GM11168 (cell line): Measurements from ENCODE around the gene ASS1.
"Not testable (repeated sequence)": the region's sequence is repeated elsewhere in the genome, so short reads cannot be mapped to it uniquely, and the experiment has no call there.

Source experiments
- in situ Hi-C: fragments of 300-500 bp; cut with MboI; formaldehyde crosslinking; loops from one replicate; pipeline ENCODE4 v1.12.0; 2022; ENCODE audit warnings: low sequenced_read_pairs; ENCODE audit not compliant: unreplicated experiment

Gene ASS1

DNA sequence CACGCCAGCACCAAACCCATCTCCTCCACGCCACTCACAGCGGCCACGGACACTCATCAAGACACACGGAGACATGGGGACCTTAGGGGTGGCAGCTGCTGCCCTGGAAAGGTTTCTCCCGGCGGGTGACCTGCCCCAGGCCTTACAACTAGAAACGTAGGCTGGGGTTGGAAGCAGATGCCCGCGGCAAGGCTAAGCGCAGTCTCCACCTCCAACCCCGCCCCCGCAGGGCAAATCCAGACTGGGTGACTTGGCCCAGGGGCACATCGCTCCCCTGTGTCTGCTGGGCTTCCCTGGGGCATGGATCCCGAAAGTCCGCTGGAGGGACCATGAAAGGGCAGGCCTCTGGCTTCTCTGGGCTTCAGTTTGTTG is 12.0 kb upstream of the ASS1 start:
- in situ Hi-C loops: no loop called here

DNA sequence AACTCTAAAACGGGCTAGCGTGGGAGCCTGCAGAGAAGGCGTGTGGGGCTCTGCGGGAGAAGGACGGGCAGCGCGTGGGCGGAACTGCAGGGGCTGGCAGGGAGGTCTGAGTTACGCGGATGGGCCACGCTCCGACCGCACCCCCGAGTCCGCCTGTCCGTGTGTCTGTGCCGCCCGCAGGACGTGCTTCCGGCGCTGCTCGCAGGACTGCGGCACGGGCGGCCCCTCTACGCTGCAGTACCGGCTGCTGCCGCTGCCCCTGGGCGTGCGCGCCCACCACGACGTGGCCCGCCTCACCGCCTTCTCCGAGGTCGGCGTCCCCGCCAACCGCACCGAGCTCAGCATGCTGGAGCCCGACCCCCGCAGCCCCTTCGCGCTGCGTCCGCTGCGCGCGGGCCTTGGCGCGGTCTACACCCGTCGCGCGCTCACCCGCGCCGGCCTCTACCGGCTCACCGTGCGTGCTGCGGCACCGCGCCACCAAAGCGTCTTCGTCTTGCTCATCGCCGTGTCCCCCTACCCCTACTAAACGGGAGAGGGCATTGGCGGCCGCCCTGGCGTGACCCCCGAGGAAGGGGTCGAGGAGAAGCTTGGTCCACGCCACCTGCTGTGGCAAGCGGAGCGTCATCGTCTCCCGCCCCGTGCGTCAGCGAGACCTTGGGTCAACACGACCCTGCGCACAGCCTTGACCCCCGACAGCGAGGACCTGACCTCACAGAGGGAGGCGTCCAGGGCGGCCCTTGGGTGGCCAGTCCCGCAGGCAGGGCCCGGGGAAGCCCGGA is 11.4 kb upstream of the ASS1 start:
- in situ Hi-C loops: no loop called here

DNA sequence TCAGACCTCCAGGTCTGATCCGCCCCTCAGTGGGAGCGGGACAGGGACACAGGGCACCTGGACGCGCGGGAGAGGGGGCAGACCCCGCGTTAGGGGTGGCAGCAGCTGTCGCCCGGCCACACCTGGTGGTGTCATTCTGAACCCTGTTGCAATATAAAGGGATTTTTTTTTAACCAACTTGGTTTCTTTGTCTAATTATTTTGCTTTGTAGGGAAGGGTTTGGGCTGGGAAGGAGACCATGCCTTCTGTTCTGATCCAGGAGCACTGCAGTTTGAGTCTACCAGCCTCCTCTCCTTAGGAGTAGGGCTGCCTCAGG is 10.9 kb upstream of the ASS1 start:
- in situ Hi-C loops: no loop called here

DNA sequence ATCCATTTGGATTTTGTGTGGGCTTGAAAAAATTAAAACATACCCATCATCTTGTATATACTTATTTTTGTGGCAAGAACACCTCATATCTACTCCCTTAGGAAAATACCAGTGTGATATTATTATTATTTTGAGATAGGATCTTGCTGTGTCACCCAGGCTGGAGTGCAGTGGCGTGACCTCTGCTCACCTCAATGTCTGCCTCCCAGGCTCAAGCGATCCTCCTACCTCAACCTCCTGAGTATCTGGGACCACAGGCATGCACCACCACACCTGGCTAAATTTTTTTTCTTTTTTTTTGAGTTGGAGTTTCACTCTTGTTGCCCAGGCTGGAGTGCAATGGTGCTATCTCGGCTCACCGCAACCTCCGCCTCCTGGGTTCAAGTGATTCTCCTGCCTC is 10.1 kb upstream of the ASS1 start:
- in situ Hi-C loops: not testable (repeated sequence)

DNA sequence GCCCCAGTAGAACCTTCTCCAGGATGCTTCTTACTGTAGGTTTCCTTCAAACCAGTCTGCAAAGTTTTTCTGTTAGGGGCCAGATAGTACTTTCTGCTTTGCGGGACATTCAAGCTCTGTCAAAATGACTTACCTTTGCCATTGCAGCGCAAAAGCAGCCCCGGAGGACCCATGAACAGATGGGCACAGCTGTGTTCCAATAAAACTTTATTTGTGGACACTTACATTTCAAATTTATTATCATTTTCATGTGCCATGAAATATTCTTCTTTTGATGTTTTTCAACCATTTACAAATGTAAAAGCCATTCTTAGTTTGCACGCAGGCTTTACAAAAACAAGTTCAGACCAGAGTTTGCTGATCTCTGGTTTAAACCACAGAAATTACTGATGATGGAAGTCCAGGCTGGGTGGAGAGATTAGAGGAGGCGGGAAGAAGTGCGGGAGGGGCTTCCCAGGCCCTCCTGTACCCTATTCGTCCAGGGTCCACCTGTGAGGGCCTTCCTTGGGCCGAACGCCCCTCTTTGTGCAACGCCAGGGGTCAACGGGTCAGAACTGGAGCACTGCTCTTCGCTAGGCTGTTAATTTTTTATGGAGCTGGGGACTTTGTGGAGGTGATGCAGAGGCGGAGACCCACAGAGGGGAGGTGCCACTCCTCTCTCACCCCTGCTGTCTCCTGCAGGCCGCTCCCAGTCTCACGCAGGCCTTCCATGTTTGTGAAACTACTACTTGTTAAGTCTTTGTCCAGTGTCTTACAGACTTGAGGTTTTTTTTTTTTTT is 7.6 kb upstream of the ASS1 start:
- in situ Hi-C loops: no loop called here

DNA sequence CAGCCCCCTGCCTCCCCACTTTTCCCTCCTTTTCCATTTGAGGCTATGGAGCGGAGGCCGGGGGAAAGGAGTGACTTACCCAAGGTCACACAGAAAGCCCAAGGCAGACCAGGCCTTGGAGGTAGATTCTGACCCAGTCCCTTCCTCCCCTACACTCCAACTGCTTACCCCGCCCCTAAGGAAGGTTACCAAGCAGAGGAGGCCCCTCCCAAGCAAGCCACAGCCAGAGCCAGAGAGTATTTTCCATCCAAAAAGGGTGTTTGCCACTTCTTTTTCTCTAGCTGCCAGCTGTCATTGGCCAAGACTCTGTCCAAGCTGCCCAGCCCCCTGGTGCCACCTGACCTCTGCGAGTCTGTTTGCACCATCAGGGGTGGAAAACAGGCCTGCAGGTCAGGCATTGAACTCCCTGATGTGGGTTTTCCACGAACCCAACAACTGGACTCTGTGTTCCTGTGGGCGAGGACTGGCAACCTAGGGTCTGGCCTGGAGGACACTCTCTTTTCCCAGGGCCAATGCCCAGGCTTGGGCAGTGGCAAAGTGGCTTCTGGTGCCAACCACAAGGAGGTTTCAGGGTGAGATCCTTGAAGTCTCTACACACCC is 6.3 kb upstream of the ASS1 start:
- in situ Hi-C loops: no loop called here

DNA sequence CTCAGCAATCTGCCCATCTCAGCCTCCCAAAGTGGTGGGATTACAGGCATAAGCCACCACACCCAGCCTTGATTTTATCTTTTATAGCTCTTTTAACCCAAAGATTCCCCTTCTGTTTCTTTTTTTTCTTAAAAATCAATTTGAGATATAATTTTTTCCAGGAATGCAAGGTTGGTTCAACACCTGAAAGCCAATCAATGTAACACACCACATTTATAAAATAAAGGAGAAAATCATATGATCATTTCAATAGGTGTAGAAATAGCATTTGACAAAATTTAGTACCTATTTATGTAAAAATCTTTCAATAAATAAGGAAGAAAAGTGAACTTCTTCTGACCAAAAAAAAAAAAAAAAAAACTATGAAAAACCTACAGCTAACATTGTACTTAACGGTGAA is 3.7 kb upstream of the ASS1 start:
- in situ Hi-C loops: loop anchor here (10.0 kb wide), 1 partner anchor 234 kb away; no protein-coding TSS in a partner anchor

GRCh38 chr9:130442746-130443455 is 1.9 kb upstream of the ASS1 start:
- in situ Hi-C loops: loop anchor here (10.0 kb wide), 1 partner anchor 232 kb away; no protein-coding TSS in a partner anchor

DNA sequence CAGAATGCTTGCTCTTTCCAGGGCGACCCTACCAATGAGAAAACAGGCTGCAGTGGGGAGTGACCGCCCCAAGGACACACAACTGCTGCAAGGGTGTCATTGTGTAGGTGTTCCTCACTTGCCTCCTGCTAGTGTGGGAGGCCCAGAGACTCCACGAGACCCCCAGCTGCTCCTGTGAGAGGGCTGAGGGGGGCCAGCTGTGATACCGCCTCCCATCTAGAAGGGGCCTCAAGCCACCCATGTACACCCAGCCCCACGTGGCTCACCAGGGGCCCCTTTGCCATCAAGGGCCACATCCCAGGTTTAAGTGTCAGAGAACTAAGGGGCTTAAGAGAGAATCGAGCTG is 1.3 kb upstream of the ASS1 start:
- in situ Hi-C loops: loop anchor here (10.0 kb wide), 1 partner anchor 231 kb away; no protein-coding TSS in a partner anchor

- in situ Hi-C loops: loop anchor here (10.0 kb wide), 1 partner anchor 231 kb away; no protein-coding TSS in a partner anchor
Measured at GRCh38 chr9:130443840-130444492, 795 bp upstream of the ASS1 start.

DNA sequence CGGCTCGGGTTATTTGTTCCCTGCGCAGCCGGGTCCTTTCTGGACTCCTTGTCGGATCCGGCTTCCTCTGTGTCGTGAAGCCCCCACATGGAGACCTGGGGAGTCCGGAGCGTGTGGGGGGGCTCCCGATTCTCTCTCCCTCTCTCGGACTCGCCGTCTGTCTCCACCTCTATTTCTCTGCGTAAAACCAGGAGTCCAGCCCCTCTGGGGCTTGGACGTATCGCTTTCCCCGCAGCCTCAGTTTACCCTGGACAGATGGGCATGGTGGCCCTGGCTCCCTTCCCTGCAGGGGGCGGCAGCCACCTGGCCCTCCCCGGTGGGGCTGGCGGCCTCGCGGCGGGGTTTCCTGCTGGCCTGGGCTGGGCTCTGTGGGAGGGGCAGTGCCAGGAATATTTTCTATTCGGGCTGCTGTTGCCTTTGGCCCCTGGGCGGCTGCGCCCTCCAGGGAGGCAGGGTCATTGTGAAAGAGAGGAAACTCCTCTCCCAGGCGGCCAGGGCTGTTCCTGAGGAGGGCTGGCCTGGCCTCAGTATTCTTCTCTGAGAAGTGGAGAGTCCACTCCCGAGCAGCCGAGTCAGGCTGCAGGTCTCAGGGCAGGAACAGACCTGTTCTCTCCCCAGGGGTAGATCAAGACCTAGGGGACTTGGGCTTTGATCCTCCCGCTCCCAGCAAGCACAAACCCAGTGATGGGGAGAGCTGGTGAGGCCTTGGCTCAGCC is 665 bp downstream of the ASS1 start:
- in situ Hi-C loops: loop anchor here (10.0 kb wide), 1 partner anchor 229 kb away; no protein-coding TSS in a partner anchor

GRCh38 chr9:130446101-130446861 is 1.5 kb downstream of the ASS1 start:
- in situ Hi-C loops: loop anchor here (10.0 kb wide), 1 partner anchor 229 kb away; no protein-coding TSS in a partner anchor

GRCh38 chr9:130447193-130447816 is 2.5 kb downstream of the ASS1 start:
- in situ Hi-C loops: loop anchor here (10.0 kb wide), 1 partner anchor 227 kb away; no protein-coding TSS in a partner anchor

GRCh38 chr9:130448035-130448624 is 3.4 kb downstream of the ASS1 start:
- in situ Hi-C loops: loop anchor here (10.0 kb wide), 1 partner anchor 227 kb away; no protein-coding TSS in a partner anchor

- in situ Hi-C loops: loop anchor here (10.0 kb wide), 1 partner anchor 226 kb away; no protein-coding TSS in a partner anchor
Measured at GRCh38 chr9:130448771-130449603, 4.2 kb downstream of the ASS1 start.

- in situ Hi-C loops: no loop called here
Measured at GRCh38 chr9:130450344-130451003, 5.7 kb downstream of the ASS1 start.
